ENCODE data around the gene THAP5.

DNA sequence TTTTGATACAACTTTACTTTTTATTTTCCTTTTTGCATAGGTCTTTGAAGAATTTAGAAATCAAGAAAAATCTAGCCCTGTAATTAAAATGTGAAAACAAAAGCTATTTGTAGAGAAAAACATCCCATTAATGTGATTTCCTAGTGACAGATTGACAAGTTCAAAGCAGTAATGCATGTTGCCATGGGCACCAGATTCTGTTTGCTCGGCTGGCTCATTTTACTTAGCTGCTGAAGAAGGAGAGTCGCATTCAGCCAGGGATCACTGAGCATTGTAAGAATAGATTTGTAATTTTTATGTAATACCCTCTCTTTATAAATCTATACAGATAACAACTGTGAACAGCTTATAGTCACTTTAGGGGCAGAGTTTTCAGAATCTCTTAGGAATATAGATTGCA, 28.6 kb upstream of the THAP5 start:
- TF ChIP-seq, protein P1, sequence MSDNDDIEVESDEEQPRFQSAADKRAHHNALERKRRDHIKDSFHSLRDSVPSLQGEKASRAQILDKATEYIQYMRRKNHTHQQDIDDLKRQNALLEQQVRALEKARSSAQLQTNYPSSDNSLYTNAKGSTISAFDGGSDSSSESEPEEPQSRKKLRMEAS (CRISPR knock-in tag; IDR thresholded peaks at IDR 0.05): no peak
- TF ChIP-seq ZNF232 (CRISPR knock-in tag; IDR thresholded peaks at IDR 0.05) (no peak), ZNF121 (CRISPR knock-in tag; IDR thresholded peaks at IDR 0.05) (no peak), NR2C2 (CRISPR knock-in tag; IDR thresholded peaks at IDR 0.05) (no peak)
- TF ChIP-seq, protein P2, sequence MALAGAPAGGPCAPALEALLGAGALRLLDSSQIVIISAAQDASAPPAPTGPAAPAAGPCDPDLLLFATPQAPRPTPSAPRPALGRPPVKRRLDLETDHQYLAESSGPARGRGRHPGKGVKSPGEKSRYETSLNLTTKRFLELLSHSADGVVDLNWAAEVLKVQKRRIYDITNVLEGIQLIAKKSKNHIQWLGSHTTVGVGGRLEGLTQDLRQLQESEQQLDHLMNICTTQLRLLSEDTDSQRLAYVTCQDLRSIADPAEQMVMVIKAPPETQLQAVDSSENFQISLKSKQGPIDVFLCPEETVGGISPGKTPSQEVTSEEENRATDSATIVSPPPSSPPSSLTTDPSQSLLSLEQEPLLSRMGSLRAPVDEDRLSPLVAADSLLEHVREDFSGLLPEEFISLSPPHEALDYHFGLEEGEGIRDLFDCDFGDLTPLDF (CRISPR knock-in tag; IDR thresholded peaks at IDR 0.05): no peak
